Ascending aorta (tissue), 2 donors: Measurements from ENCODE around the gene NQO1. TPM values are rescaled to one million over a fixed set of nuclear protein-coding genes. Genes with fewer than 3 reads are reported as not detected.
A peak's percentile ranks its signal among the peaks of the same experiment; 100 is the strongest.

ENCODE experiments used
- DNase-seq, 2 donors: peaks; one replicate each; pipeline ENCODE4 v3.0.0-alpha.2; 2019; ENCODE audit warnings: low spot score in 2 of 2
- H3K27ac ChIP-seq, 2 donors: fragments of 200-600 bp; sonication (generic); one replicate each; pipeline ENCODE4 v1.5.1; 2016 to 2017; ENCODE audit warnings: mild to moderate bottlenecking in 1 of 2
- H3K27me3 ChIP-seq: fragments of 200-600 bp; sonication (generic); one replicate; pipeline ENCODE4 v1.5.1; 2017
- H3K36me3 ChIP-seq, 2 donors: fragments of 200-600 bp; sonication (generic); one replicate each; pipeline ENCODE4 v1.5.1; 2016
- H3K4me1 ChIP-seq, 2 donors: fragments of 200-600 bp; sonication (generic); one replicate each; pipeline ENCODE4 v1.5.1; 2016 to 2017; ENCODE audit warnings: mild to moderate bottlenecking in 1 of 2
- H3K4me3 ChIP-seq, 2 donors: fragments of 200-600 bp; sonication (generic); one replicate each; pipeline ENCODE4 v1.5.1; 2016 to 2017; ENCODE audit warnings: mild to moderate bottlenecking in 1 of 2
- H3K9me3 ChIP-seq, 2 donors: fragments of 200-600 bp; sonication (generic); one replicate each; pipeline ENCODE4 v1.5.1; 2016
- intact Hi-C: fragments of 100-400 bp; cut with DNase I; formaldehyde crosslinking; loops from one replicate; pipeline ENCODE4 v1.15.1; 2023
- total RNA-seq: library from RNA; depleted of rRNA; stranded (reverse); fragments of >200 nt; gene quantifications from one replicate; pipeline ENCODE4 v1.1.0, GENCODE V29; 2016
- TF ChIP-seq, protein P1 (sequence below), 3 experiments: fragments of 200-600 bp in 2 of 3; fragments of 450-650 bp in 1 of 3; sonication (generic) in 2 of 3; IDR thresholded peaks; one replicate each; pipeline ENCODE4 v1.5.1; 2016 to 2019; ENCODE audit warnings: antibody characterized with exemption in 3 of 3, mild to moderate bottlenecking in 1 of 3, moderate library complexity in 1 of 3

The NQO1 gene
- total RNA-seq, 1 donor from 2014 or later: 58.6 TPM

- H3K4me3 ChIP-seq: no peak overlapping the region
- H3K27me3 ChIP-seq: no peaks in the 10 kb centered on the region
- H3K9me3 ChIP-seq: no peaks in the 10 kb centered on the region
- peaks cover 90 to 95% of the 10 kb centered on the region in 2 donors for H3K36me3 ChIP-seq
- no peak overlapping the region for H3K27ac ChIP-seq
- intact Hi-C loops: no loop called here
- H3K4me1 ChIP-seq: no peaks in the 10 kb centered on the region
- TF ChIP-seq, protein P1, sequence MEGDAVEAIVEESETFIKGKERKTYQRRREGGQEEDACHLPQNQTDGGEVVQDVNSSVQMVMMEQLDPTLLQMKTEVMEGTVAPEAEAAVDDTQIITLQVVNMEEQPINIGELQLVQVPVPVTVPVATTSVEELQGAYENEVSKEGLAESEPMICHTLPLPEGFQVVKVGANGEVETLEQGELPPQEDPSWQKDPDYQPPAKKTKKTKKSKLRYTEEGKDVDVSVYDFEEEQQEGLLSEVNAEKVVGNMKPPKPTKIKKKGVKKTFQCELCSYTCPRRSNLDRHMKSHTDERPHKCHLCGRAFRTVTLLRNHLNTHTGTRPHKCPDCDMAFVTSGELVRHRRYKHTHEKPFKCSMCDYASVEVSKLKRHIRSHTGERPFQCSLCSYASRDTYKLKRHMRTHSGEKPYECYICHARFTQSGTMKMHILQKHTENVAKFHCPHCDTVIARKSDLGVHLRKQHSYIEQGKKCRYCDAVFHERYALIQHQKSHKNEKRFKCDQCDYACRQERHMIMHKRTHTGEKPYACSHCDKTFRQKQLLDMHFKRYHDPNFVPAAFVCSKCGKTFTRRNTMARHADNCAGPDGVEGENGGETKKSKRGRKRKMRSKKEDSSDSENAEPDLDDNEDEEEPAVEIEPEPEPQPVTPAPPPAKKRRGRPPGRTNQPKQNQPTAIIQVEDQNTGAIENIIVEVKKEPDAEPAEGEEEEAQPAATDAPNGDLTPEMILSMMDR (IDR thresholded peaks at IDR 0.05): no peak
- no peak for DNase-seq
Observed at GRCh38 chr16:69745959-69746358, 19.6 kb upstream of the NQO1 start.

DNA sequence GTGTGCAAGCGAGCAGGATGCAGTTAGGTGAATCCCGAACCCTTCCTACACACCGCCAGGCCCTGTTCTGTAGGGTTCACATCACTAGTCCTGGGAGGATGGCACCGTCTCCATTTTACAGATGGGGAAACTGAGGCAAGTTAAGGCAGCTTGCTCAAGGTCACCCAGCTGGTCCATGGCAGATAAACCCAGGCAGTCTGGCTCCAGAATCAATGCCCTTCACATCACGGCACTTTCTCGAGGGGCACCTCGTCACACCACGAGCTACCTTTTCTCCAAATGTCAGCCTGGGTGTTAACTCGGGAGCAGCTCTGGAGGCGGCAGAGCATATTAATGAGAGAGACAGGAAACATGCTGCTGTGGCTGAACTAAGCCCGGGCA lies 18.9 kb upstream of the NQO1 start:
- Histone ChIP-seq H3K4me1 (no peaks in the 10 kb centered on the region), H3K27me3 (no peaks in the 10 kb centered on the region), H3K9me3 (no peaks in the 10 kb centered on the region), H3K36me3 (peaks cover 87 to 93% of the 10 kb centered on the region in 2 donors), H3K27ac (no peak overlapping the region), H3K4me3 (no peak overlapping the region)
- no peak for DNase-seq
- intact Hi-C loops: no loop called here
- TF ChIP-seq, protein P1 (IDR thresholded peaks at IDR 0.05): no peak

GRCh38 chr16:69744363-69745231 lies 18.2 kb upstream of the NQO1 start:
- Histone ChIP-seq H3K9me3 (no peaks in the 10 kb centered on the region), H3K27me3 (no peaks in the 10 kb centered on the region), H3K36me3 (peaks cover 89 to 92% of the 10 kb centered on the region in 2 donors), H3K27ac (no peak overlapping the region), H3K4me3 (no peak overlapping the region), H3K4me1 (no peaks in the 10 kb centered on the region)
- no peak for DNase-seq
- intact Hi-C loops: no loop called here
- TF ChIP-seq, protein P1 (IDR thresholded peaks at IDR 0.05): no peak

- no peaks in the 10 kb centered on the region for H3K9me3 ChIP-seq
- H3K27me3 ChIP-seq: no peaks in the 10 kb centered on the region
- intact Hi-C loops: no loop called here
- TF ChIP-seq, protein P1 (IDR thresholded peaks at IDR 0.05): no peak
- H3K4me3 ChIP-seq: no peak overlapping the region
- H3K27ac ChIP-seq: no peak overlapping the region
- peak in 1 of 2 donors; percentile 75 for DNase-seq
- H3K4me1 ChIP-seq: no peaks in the 10 kb centered on the region
- H3K36me3 ChIP-seq: peaks cover 67 to 68% of the 10 kb centered on the region in 2 donors
Observed at GRCh38 chr16:69741951-69742904, 15.9 kb upstream of the NQO1 start.

- Histone ChIP-seq H3K27ac (peak overlapping the region in 1 of 2 donors; percentile 15), H3K4me3 (no peak overlapping the region), H3K9me3 (no peaks in the 10 kb centered on the region), H3K4me1 (no peaks in the 10 kb centered on the region), H3K27me3 (no peaks in the 10 kb centered on the region), H3K36me3 (peaks cover 63% of the 10 kb centered on the region in 2 donors)
- intact Hi-C loops: no loop called here
- TF ChIP-seq, protein P1 (IDR thresholded peaks at IDR 0.05): no peak
- no peak for DNase-seq
Observed at GRCh38 chr16:69741519-69741918, 15.2 kb upstream of the NQO1 start.
